22Rv1 (cell line): ENCODE measurements around the gene GRM1.

Experiments
- CTCF ChIP-seq: fragments of 450-650 bp; IDR thresholded peaks from 2 replicates; pipeline ENCODE4 v1.5.1; 2017; ENCODE audit warnings: mild to moderate bottlenecking
- ZFX ChIP-seq: fragments of 450-650 bp; IDR thresholded peaks from 2 replicates; pipeline ENCODE4 v1.6.1; 2017; ENCODE audit warnings: antibody characterized with exemption, borderline replicate concordance

- TF ChIP-seq CTCF = no peak
- TF ChIP-seq ZFX = no peak
Observed at GRCh38 chr6:146419576-146419975, 390.7 kb downstream of the GRM1 start.
